HTR-8/SVneo (cell line): ENCODE results near the gene LCAT.

Experiments used
- DNase-seq: peaks from one replicate; pipeline ENCODE4 v3.0.0; 2011; ENCODE audit warnings: low spot score, mixed read lengths; ENCODE audit not compliant: insufficient read length
- FAIRE-seq: peaks from 2 replicates; lab custom pipeline; 2011; peaks lifted over from hg19 to GRCh38; lab: Jason Lieb, UNC

Gene LCAT

DNA sequence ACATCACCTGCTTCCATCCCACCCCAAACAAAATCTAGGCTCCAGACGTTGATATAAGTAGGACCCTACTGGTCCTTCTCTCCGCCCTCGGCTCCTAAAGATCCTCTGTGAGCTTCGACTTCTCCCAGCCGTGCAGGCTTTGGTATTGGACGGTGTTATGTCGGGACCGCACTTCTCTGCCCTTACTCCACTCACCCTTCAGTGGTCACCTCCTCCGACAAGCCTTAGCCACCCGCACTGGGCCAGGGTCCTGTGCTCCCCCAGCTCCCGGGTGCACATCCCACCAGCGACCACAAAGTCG is 8.9 kb downstream of the LCAT start:
- DNase-seq (no peak), FAIRE-seq (no peak)

DNA sequence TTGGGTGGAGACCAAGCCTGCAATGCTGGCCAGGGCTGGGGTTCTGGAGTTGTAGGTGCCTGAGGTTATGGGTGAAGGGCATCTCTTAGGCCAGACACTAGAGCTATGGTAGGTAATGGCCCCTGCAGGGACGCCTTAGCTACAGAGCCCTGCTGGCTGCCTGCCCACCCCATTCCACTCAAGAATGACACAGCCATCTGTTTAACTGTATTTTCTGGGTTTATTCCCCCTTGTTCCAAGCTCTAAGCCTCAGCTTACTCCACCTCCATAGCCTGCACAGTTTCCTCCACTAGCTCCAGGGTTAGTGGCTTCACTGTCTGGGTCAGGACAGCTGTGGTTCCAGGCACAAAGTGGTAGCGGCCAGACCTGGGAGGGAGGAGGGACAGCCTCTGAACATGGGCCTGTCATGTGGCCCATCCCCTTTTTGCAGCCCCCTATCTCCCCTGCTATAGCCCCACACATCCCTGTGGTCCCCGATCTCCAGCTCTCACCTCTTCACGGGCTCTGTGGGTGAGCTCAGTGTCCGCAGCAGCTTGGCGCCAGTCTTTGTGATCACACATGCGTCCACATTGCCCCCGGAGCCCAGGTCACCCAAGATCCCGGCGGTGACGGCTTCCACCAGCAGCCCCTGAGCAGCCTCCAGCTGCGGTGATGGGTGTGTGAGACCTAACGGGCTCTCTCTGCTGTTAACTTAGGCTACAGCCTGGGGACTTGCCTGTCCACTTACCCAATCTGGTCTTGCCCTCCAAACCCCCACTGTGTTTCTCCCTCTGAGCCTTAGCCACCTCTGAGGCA is 9.4 kb downstream of the LCAT start:
- no peak for DNase-seq
- peak; percentile 52 for FAIRE-seq

DNA sequence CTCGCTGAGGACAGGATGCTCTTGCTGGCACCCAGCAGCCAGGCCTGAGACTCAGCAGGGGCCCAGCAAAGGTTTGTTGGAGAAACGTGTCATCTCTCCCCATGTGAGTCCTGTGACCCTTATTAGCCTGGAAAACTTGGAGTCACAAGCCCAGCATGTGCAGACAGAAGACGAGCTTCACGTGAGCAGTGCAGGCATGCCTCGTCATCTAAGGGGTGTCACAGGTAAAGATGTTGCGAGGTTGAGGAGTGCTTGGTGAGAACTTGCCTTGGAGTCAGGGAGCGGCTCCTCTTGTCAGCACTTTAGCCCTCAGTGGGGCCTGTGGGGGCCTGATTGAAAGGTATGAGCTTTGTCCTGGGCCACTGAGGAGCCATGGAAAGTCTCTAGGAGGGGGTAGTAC is 10.1 kb downstream of the LCAT start:
- FAIRE-seq: no peak
- DNase-seq: no peak

DNA sequence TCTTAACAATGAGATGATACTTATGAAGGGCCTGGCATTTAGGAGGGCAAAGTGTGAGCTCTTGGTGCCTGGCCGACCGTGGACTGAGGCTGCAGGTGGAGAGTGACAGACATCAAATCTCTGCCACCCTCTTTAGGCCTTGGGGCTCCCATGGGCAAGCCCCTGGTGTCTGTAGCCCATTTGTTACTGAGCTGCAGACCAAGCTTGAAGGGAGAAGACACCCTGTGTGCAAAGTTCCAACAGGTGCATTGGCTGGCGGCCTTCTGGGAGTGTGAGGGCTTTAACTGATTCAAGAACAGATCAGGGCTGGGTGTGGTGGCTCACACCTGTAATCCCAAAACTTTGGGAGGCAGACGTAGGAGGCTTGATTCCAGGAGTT is 11.5 kb downstream of the LCAT start:
- FAIRE-seq (no peak), DNase-seq (no peak)

DNA sequence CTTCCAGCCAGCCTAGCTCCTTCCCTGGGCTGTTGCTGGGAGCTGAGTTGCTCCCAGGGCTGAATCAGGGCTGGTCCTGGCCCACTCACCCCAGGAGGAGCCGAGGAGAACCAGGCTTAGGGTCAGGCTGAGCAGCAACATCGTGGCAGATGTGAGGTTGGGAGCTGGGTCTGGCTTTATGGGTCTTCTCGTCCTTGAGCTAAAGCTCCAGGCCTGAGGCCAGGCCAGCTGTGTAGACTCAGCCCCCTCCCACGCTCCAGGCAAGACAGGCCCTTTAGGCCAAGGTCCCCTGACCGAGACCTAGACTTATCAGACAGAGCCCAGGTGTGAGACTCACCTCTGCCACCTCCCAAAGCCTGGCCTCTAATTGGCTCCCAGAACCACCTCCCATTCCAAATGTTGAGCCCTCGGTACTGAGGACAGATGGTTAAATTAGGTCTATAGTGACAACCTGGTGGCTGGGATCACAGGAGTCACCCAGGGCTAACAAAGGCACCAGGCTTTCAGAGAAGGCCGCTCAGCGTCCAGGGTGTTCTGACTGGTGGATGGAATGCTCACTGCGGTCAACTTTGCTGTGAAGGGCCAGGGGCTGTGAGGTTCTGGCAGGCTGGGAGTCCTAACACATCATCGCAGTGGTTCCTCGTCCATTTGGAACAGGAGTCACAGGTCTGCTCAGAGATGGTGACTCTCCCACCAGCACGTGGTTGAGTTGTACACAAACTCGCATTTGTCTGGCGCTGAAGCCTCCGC is 12.0 kb downstream of the LCAT start, which contains the start of gene CTRL:
Gene CTRL, minus strand, starts transcription at position 151 of the 750 bp plus-strand sequence. Its CDS starts 10 bp downstream, at position 141.
- DNase-seq: no peak
- no peak for FAIRE-seq

DNA sequence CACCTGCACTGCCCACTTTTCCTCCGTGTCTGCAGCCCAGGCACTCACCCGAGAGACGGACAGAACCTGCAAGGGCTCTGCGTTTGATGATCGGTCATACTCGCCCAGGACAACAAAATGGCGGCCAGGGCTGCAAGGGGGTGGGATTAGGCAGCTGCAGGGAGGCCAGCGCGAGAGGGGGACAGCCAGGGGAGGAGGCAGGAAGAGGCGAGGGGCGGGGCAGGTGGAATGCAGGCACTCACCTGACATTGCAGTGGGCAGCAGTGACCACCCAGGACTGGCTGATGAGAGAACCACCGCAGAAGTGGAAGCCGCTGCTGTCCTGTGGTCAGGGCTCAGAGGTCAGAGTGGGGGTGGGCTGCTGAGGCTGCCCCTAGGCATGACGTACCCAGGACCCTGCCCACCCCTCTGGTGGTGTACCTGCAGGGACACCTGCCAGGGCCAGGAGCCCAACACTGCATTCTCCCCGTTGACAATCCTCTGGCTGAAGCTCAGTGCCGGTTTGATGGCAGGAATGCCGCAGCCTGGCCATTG is 13.2 kb downstream of the LCAT start:
- FAIRE-seq: no peak
- no peak for DNase-seq

DNA sequence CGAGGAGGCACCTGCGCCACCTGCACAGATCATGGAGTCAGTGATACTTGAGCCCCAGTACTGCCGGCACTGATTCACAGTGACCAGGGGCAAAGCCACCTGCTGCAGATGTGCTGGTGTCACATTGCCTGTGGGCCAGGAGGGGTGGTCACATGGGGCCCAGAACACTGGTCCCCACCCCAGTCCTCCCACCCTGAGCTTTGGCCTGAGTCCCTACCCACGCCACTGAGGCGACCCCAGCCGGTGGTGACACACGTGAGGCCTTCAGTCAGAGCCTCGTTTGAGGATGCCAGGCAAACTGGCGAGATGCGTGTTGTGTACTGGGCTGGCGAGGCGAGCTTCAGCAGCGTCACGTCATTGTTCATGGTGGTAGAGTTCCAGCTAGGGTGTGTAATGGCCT is 13.7 kb downstream of the LCAT start:
- FAIRE-seq (no peak), DNase-seq (no peak)

DNA sequence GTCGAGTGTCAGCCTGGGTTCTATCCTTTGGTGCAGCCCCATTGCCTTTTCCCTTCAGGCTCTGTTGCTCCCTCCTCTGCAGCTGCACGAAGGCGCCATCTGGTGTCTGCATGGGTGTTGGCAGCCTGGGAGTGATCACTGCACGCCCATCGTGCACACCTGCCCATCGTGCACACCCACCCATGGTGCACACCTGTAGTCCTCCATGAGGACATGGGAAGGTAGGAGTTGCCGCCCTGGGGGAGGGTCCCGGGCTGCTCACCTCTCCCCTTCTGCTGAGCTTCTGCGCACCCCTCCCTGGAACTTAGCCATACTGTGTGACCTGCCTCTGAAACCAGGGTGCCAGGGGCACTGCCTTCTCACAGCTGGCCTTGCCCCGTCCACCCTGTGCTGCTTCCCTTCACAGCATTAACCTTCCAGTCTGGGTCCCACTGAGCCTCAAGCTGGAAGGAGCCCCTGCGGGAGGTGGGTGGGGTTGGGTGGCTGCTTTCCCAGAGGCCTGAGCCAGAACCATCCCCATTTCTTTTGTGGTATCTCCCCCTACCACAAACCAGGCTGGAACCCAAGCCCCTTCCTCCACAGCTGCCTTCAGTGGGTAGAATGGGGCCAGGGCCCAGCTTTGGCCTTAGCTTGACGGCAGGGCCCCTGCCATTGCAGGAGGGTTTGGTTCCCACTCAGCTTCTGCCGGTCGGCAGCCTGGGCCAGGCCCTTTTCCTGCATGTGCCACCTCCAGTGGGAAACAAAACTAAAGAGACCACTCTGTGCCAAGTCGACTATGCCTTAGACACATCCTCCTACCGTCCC is 15.2 kb downstream of the LCAT start:
- FAIRE-seq (peak; percentile 98), DNase-seq (peak; percentile 82)

DNA sequence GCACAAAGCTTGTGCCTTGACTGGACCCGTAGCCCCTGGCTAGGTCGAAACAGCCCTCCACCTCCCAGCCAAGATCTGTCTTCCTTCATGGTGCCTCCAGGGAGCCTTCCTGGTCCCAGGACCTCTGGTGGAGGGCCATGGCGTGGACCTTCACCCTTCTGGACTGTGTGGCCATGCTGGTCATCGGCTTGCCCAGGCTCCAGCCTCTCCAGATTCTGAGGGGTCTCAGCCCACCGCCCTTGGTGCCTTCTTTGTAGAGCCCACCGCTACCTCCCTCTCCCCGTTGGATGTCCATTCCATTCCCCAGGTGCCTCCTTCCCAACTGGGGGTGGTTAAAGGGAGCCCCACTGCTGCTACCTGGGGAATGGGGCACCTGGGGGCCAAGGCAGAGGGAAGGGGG is 15.8 kb downstream of the LCAT start:
- no peak for DNase-seq
- FAIRE-seq: no peak

DNA sequence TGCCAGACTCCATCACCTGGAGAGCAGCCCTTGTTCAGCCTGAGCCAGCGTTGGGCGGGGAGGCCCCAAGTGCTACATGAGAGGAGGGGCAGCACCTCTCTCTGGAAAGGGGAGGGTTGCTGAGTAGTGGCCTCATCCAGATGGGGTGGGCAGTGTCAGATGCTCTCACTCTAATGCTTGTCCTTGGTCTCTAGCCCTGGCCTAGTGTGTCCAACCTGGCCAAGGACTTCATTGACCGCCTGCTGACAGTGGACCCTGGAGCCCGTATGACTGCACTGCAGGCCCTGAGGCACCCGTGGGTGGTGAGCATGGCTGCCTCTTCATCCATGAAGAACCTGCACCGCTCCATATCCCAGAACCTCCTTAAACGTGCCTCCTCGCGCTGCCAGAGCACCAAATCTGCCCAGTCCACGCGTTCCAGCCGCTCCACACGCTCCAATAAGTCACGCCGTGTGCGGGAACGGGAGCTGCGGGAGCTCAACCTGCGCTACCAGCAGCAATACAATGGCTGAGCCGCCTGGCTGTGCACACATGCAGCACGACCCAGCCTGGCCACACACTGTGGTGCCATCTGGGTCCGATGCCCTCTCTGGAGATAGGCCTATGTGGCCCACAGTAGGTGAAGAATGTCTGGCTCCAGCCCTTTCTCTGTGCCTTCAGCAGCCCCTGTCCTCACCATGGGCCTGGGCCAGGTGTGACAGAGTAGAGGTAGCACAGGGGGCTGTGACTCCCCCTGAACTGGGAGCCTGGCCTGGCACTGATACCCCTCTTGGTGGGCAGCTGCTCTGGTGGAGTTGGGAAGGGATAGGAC is 16.6 kb downstream of the LCAT start:
- FAIRE-seq (no peak), DNase-seq (no peak)

DNA sequence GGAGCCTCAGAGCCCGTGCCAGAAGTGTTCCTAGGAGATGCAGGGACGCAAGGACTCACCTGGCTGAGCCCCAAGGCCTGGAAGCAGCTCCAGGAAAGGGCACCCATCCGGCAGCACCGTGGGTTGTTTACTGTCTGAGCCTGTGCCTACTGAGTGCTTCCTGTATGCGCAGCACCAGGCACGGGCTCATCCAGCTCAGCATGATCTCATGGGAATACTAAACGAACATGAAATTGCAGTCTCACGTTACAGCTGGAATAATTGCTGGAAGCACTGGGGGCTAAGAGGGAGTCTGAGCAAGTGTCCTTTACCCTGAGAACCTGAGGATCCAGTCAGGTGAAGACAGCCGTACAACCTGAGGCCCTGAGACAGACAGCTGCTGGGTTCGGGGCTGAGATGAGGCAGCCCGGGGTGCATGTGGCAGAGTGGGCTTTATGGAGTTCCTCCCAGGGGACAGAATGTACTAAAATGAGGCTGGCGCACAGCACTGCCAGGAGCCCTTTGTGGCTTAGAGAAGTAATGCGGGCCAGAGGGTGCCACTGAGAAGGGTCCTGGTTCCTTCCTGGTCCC is 17.7 kb downstream of the LCAT start:
- FAIRE-seq (no peak), DNase-seq (no peak)

DNA sequence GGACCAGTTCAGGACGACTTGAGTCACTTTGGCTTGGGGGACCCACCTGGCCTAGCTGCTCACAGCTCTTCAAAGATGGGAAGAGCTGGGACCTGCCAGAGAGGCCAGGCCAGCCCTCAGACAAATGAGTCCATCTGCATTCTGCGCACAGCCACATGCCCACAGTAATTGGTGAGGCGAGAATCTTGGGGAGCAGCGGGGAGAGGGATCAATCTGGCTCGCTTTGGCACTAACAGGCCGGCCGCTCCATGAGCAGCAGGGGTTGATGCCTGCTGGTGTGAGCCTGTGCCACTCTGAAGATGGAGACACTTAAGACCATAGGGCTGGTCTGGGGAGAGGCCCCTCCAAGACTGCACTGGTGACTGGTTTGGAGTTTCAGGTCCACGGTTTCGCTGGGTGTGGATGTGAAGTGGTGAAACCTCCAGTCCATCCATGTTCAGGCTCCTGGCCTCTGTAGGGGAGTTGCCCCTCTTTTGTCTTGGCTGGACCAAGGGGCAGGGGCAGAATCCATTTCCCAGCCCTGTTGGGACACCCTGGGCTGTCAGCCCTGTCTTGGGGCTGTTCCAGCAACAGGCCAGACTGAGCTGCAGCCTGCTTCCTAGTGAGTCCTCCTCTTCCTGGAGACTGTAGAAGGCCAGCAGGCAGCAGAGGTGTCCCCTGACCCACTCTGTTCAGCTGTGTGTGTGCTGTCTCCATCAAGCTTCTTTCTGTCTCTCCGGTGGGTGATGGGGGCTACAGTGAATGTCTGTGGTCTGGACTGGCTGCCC is 19.6 kb downstream of the LCAT start:
- FAIRE-seq (no peak), DNase-seq (no peak)

DNA sequence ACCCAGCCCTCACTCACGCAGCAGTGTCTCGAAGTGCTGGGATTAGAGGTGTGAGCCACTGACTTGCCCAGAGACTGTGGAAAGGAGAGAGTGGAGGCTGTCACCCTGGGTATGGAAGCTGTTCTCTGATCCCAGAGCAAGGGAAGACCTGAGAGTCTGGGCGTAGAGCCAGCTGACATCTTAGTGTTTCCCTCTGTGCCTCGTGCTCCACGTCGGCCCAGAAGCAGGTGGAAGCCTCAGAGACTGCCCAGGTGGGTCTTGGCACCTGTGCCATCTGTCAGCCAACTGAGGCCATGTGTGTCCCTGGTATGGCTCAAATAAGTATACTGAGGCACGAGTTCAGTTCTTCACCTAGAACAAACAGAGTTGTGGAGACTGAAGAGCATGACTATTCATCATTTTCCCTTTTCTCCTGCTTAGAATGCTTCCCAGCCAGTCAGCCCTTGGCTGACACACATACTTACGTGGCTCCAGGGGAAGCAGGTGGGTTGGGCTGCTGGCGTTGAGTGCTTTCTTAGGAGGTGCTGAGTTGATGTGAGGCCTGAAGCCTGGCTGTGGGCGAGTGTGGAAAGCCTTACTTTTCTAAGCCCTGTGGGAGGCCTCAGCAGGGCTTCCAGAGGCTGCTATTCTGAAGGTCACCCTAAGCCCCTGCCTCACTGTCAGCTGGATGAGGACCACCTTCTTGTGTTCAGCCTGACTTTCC is 20.4 kb downstream of the LCAT start:
- FAIRE-seq (no peak), DNase-seq (no peak)

DNA sequence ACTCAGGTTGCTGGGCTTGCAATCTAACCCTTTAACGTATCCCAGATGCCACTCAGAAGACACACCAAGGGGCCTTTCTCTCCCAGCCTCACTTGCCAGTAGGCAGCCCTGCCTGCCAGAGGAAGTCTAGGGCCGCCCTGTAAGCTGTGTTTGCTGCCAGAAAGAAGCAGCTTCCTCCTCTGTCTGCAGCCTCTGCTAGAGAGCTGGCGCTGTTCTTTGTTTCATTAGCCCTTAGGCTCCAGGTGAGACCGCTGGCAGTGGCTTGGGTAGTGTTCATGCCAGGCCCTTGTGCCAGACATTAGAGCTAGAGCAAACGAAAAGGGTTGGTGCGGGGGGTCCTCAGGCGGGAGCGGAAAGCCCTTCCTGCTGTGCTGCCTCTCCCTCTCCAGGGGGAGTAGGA is 21.2 kb downstream of the LCAT start:
- DNase-seq: no peak
- no peak for FAIRE-seq

DNA sequence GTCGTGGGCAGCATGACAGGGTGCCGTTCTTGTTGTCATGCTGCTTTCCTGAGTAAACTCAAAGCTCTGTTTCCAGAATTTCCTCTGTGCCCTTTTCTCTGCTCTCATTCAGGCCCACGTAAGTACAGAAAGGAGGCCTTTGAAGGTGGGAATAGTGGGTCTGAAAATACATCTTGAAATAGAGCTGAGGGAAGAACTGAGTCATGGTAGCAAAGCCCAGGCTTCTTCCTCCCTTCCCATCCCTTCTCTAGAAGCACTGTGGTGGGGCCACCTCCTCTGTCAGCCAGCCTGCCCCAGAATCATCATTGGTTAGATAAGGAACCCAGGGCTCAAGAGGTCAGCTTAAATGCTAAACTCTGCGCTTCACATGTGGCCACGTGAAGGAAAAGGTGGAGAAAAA is 21.7 kb downstream of the LCAT start:
- no peak for DNase-seq
- FAIRE-seq: no peak

DNA sequence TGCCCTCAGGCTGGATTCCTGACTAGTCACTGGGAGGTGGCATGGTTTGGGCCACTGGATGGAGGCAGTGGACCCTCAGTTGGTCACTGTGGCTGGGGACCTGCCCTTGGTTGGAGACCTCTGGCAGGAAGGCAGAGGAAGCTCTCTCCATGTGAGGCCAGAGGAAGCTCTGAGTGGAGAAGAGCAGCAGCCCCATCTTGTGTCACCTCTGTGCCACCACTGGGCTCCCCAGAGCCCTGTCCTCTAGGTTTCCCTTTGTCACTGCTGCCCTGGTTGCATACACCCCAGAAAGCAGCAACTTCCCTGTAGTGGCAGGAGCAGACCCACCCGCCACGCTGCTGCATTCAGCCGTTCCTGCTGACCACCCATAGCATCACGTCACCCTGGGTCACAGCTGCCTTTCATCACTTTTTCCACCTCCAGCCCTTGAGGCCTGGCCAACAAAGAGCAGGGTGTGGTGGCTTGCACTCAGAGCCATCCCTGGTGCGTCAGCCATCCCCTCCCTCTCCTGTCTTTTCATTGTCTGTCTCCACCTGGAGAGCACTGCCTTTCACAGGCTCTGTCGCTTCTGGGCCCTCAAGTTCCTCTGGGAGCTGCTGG is 24.2 kb downstream of the LCAT start:
- no peak for DNase-seq
- FAIRE-seq: no peak

DNA sequence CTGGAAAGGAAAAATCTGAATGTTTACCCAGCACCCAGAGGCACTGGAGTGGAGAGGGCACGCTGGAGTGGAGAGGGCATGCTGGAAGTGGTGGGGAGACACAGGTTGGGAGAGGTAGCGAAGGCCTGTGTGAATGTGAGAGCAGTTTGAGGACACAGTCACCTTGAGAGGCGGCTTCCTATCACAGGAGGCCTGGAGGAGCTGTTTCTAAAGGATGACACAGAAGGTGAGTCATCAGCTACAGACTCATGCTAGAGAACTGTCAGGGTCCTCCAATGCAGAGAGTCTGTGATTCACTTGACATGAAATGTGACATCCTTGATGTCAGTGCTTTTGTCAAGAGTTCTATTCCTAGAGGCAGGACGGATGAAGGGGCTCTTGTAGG is 26.1 kb downstream of the LCAT start:
- DNase-seq (peak; percentile 93), FAIRE-seq (no peak)
